Activated gamma-delta T cell treated with anti-CD3 and anti-CD28 coated beads, Interleukin-2, amount 50 U/mL, for 16 hours (primary cell): ENCODE data around the gene BMI1.
"Not testable (repeated sequence)": the region's sequence is repeated elsewhere in the genome, so short reads cannot be mapped to it uniquely, and the experiment has no call there.

ENCODE experiments used
- DNase-seq: peaks from one replicate; pipeline ENCODE4 v3.0.0-alpha.2; 2020; ENCODE audit warnings: low read depth

Gene BMI1

DNA sequence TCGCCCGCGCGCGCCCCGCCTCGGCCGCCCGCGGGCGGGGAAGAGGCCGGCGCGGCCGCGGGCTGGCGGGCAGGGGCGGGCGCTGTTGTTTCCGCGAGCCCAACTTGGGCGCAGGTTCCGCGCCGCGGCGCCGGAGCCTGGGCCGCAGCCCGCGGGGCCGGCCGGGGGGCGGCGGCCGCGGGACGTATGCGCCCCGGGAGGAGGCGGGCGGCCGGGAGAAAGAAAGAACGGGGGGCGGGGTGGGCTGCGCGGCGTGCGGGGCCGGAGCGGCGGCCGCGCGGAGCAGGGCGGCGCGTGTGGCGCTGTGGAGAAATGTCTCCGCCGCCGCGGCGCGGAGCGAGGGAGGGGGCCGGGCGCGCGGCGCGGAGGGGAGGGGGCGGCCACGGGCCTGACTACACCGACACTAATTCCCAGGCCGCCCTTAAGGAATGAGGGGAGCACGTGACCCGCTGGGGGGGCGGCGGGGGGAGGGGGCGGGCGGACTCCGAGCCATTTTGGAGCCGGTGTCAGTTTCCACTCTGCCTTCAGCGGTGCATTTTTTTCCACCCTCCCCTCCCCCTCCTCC, at the start of gene BMI1:
BMI1 (plus strand) TSS at position 509 of the 565 bp plus-strand sequence. CDS start 5,351 bp downstream, outside the sequence.
- DNase-seq, result no peak

DNA sequence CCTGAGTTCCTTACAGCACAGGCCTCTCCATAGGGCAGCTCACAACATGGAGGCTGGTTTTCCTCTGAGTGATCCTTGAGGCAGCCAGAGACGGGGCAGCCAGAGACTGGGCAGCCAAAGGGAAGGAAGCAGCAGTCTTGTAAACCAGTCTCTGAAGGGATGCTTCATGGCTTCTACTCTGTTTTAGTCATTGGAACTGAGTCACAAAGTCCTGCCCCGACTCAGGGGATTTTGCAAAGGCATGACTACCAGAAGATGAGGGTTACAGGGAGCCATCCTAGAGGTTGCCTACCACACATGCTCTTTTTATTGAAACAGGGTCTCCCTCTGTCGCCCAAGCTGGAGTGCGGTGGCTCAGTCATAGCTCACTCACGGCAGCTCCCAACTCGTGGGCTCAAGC, 49.1 kb upstream of the BMI1 start:
- DNase-seq, result no peak

DNA sequence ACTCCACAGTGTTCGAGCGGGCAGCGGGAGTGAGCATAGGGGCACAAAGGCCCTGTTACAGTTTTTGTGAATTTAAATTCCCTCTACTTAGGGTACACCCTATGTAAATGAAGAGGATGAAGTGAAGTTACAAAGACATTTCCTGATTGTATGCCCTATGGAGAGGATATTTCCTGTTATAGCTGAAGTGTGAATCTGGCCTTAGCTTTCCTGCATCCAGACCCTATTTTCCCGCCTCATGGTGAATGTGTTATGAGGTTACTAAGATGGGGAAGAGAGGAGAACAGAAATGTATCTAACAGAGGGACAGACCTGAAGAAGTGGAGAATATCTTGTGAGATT, 42.5 kb upstream of the BMI1 start:
- no peak for DNase-seq

DNA sequence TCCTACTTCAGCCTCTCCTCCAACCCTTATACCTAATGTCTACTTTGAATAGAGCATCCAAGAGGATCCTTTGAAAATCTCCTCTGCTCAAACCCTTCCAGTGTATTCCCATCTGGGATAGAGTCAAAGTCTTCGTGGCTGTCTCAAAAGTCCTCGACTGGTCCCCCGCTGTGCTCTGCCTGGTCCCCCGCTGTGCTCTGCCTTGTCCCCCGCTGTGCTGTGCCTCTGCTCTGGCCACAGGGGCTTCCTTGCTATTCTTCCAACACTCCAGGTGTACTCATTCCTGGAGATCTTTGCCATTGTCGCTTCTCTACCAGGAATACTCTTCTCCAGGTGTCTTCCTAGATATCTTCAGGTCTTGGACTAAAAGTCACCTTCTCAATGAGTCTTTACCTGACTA, 40.8 kb upstream of the BMI1 start:
- DNase-seq, result no peak

DNA sequence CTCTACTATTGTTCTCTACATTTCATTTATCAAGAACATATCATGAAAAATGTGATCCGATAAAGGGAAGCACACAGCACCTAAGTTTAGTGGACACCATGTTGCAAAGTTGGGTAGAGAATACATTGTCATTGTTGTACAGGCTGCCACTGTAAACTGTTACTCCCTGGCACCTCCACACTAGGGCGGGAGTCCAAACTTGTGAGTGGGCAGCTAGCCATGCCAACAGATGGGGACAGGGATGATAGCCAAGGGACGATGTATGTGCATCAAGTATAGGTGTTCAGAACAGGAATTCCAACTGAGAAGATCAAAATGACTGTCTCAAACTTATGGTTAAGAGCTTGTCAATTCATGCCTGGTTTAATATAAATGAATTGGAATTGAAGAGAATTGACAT, 35.8 kb upstream of the BMI1 start:
- no peak for DNase-seq

DNA sequence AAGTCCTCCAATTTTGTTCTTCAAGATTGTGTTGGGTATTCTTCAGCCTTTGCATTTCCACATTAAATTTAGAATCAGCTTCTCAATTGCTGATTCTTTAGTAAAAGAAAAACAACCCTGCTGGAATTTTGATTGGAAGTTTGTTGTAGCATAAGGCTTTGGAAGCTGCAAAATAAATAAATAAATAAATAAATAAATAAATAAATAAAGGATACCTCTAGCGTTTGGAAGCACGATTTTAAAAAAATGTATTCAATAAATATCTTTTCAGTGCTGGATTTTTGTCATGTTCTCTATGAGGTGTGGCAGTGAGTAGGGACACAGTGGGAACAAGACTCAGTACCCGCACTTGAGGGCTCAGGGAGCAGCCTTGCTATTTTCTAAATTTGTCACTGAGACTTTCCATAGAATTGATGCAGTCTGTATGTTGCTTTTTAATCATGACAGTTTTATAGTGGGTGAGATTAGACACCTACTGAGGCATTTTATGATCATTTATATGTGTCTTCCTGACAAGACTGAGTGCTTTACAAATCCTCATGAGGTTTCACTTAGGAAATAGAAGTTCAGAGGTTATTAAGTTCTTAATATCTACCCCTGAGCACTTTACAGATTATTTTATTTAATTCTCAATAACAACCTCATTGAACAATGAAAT, 27.0 kb upstream of the BMI1 start:
- DNase-seq, result no peak

DNA sequence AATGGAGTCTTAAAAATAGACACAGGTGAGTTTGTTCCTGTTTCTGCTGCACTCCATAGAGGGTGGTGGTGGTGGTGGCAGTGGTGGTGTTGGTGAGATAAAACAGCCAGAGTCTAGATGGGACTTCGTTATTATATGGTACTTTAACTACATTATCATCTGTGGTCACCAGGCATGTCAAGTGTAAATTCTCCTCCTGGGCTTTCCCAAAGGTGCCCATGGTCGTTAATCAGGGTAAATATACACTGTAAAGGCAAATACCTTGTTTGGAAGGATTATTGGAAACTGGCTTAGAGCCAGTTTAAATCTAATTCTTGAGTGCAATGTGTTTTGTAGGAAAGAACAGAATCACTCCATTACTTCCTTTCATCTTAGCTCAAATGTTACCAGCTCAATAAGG, 26.2 kb upstream of the BMI1 start:
- no peak for DNase-seq

DNA sequence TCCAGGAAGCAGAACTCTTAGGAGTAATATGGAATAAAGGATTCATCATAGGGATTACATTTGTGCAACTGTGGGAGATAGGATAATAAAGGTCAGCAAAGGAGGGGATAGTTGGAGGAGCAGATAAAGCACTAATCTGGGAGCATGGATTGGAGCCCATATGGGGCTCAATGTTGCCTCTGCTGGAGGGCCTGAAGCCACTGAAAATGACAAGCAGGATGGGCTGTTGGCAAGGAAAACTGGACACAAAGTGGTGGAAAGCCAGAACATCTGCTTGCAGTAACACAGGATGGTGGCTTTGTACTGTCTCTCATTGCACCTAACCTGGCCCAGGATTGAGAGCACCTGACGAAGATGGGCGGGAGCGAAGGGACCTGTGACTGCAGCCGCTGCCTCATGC, 19.7 kb upstream of the BMI1 start:
- no peak for DNase-seq

DNA sequence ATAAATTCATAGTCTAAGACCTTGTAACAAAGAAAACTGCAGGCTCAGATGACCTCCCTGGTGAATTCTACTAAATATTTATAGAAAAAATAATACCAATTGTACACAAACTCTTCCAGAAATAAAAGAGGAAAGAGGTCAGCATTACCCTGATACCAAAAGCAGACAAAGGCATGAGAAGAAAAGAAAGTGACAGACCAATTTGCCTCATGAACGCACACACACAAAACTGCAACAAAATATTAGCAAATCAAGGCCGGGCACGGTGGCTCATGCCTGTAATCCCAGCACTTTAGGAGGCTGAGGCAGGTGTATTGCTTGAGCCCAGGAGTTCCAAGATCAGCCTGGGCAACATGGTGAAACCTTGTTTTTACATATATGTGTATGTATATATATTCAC, 17.4 kb upstream of the BMI1 start:
- no peak for DNase-seq

DNA sequence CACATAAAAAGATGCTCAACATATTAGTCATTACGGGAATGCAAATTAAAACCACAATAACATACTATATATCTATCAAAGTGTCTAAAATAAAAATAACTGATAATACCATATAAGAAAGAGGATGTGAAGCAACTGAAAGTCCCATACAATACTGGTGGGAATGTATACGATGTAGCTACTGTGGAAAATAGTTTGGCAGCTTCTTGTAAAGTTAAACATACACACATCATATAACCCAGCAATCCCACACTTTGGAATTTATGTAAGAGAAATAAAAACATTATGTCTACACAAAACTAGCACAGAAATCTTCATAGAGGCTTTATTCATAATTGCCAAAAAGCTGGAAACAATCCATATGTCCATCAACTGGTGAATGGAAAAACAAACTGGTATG, 15.2 kb upstream of the BMI1 start:
- no peak for DNase-seq

DNA sequence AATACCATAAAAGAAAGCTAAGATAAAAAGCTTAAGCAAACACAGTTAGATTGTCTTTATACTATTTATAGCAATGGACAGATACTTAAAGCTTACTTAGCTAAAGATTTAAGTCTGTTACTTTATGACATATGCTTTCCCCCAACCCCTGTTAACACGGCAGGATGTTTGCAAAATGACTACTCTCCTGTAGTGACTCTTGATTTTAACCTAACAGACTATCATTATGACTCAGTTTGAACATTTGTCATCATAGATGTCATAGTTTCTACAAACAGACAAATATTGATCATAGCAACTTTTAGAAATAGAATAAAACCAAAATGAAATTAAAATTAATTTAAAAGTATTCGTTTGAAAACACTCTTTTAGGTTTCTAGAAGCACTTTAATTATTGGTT, 12.5 kb upstream of the BMI1 start:
- no peak for DNase-seq

DNA sequence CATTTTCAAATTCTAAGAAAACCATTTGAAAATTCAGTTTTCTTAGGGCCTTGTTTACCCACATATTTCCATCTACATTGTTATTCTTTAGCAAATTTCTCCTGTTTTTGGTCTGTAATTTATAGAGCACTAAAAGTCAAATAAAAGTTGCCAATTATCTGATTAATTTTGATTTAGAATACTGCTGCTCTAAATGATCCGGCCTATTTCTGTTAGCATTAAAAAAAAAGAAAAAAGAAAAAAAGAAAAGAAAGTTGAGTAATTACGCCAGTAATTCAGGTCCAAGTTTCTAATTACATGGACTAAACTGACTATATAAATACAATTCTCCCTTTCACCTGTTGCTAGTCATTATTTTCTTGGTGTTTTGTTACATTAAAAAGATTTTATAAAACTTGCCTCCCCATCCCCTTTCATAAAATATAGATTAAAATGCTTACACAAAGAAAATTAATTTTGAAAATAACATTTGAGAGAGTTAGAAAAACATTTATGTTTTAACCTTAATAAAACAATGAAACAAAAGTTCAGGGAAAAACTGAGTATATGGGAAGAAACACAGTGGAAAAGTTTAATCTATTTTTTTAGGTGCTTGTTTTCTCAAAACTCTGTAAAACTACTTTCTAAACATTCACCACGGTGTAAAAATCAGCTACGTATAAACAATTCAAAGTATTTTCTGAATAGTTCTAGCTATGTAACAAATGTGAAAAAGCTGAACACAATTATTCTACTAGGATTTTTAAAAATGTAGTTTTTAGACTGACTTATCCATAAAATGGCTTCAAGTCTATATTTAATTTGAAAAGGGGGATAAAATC, 11.5 kb upstream of the BMI1 start:
- no peak for DNase-seq

DNA sequence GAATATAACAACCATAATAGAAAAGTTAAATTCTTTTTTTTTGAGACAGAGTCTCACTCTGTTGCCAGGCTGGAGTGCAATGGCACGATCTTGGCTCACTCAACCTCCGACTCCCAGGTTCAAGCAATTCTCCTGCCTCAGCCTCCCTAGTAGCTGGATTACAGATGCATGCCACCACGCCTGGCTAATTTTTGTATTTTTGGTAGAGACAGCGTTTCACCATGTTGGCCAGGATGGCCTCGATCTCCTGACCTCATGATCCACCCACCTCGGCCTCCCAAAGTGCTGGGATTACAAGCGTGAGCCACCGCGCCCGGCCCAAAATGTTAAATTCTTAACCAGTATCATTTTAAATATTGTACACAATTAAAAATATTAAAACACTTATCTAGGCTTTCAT, 10.9 kb upstream of the BMI1 start:
- DNase-seq, result not testable (repeated sequence)

DNA sequence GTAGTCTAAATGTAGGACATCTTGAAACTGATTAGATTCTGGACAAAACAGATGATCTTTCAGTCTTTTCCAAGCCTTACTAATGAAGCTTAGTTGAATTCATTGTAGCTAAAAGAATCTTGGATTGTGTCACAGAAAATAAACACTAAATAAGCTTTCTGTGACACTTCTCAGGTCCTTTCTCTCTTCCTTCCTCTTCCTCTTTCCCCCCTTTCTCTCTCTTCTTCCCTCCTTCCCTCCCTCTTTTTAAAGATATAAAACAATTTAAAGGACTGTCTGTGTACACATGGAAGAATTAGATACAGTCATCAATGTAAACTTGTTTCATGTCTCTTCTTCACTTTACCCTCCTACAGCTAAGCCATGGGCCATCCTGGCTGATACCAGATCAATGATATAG, 10.0 kb upstream of the BMI1 start:
- no peak for DNase-seq

DNA sequence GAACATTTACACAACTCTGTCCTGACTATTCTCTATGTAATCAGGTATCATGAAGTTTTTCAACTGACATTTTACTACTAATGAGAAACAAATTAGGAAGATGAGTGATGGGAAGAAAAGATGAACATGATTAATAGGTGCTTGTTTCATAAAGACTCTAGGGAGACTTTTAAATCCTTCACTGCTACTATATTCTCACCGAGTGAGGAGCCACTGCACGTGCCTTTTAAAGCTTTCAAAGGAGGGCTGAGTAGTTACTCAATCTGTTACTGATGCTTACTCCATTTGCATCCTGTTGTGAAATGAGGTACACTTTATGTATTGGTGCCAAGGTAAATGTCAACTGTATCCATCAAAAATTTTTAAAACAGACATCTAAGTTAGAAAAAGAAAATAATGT, 6.0 kb upstream of the BMI1 start:
- no peak for DNase-seq

DNA sequence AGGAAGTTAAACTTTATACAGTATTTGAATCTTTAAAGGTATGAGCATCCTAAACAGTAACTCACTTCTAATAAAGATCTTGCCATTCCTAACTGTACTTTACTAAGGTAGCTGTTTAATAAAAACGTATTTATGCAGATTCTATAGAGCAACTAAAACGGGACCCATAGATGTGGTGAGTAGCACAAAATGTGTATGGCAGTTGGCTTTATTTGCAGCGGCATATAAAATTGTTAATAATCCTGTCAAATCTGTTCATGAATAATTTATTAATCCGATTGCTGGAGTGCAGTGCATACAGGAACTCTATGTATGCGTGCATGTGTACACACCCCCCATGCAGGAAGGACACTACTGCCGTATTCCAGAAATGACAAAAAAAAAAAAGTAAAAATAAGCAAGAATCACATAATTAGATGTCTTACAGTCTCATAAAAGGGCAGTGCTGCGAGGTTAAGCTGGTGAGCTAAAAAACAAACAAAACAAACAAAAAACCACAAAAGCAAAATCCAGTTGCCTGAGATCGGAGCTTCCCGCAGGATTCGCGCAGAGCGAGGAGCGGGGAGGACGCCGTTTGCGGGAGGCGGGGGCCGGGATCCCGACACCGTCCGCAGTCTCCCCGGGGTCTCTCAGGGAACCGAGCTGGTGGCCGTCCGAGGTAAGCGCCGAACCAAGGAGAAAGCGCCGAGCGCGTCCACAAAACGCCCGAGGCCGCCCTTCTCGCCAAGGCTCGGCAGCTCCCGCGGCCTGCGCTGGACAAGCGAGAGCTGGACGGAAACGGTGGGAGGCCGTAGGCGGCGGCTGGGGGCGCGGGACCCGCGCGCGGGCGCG, 5.2 kb upstream of the BMI1 start:
- no peak for DNase-seq

DNA sequence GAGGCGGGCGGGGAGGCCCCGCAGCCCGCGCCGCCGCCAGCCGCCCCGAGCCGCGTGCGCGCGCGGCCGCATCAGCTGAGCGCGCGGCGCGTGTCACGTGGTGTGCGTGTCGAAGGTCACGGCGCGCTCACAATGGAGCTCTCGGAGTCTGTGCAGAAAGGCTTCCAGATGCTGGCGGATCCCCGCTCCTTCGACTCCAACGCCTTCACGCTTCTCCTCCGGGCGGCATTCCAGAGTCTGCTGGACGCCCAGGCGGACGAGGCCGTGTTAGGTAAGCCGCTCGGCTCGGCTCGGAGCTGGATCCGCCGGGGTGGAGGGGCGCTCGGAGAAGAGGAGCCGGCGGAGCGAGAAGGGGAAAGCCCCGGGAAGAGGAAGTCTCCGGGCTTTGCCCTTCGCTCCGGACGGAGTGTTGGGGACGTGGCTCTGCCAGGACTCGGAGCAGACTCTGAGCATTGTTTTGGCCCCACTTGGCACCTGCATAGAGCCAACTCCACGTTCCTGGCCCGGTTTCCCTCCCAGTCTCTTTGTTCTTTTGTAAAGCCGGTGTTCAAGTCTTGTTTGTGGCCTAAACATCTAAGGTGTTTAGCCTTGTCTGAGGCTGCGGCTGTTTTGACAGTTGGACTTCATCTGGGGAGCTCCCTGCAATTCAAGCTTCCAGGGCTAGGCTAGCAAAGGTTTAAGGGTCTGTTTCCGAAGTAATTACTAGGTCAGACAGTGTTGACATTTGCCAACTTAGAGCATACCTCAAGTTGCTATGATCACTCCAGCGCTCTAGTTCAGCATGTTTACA, 4.4 kb upstream of the BMI1 start, which contains the start of gene COMMD3:
COMMD3 (plus strand) TSS at position 103 of the 790 bp plus-strand sequence; CDS start at position 133, 30 bp downstream.
- DNase-seq, result no peak

DNA sequence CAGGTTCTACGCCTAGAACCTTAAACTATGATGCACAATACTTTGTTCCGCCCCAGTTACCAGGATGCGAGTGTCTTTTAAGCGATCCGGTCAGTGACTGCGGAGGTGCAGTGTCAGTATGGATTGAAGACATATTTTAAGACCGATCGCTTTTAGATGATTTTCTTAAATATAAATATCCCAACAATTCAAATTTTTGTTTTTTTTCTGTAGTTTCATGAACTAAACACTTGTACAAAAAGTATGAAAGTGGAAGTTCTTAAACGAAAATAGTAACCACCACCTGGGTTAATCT, 3.9 kb upstream of the BMI1 start:
- no peak for DNase-seq

DNA sequence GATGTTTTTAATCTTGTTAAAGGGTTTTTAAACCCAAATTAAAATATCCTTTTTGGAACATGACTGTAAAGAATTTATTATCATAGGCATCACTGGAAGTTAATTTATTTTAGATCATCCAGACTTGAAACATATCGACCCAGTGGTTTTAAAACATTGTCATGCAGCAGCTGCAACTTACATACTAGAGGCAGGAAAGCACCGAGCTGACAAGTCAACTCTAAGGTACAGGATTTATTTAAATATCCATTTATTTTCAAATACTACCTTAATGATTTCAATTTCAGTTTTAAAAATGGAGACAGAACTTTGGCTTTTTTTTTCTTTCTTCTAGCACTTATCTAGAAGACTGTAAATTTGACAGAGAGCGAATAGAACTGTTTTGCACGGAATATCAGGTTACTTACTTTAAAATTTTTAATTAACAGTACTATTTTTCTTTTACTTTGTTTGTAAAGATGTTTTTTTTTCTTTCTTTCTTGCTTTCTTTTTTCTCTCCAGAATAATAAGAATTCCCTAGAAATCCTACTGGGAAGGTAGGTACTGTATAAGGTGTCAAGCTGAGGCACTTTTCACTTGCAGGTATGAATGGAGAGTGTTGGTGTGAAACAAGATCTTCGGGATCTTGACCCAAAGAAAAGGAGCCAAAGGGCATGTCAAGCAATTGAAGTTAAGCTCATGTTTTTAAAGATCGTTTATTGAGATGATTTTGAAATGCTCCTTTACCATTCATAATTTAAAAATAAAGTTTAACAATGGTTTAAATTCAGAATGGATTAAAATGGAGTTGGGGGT, 2.9 kb upstream of the BMI1 start:
- DNase-seq, result no peak

DNA sequence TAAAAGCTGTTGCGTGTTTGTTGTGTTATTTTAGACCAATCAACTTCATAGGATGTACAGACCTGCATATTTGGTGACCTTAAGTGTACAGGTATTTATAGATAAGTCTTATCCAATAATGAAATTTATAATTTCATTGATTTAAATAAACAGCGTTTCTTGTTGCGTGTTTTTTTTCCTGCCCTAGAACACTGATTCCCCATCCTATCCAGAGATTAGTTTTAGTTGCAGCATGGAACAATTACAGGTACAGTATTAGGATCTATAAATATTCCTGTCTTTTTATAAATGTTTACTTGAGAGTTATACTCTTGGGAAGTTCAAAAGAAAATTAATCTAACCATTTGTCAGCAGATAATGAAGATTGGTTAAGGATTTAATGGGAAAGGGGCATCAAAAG, 2.1 kb upstream of the BMI1 start:
- no peak for DNase-seq

DNA sequence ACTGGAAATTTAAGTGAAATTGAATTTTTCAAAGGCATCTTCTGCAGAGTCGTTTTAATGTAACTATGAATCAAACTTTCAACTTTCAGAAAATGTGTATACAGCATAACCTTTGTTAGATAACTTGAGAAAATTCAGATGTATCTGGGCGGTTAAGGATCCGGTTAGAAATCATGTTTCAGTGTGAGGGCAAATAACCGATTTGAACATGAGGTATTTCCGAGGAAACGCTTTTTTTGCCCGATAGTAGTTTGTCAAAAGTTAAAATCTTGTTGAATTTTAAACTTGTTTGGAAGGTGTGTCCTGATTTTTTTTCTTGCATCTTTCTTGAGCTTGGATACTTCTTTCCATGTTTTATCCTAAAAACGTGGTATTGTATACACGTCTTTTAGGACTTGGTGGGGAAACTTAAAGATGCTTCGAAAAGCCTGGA, 1.3 kb upstream of the BMI1 start:
- DNase-seq, result no peak
